Ovary (tissue), 9 donors: Measurements from ENCODE around the gene OTUD6A. TPM values are rescaled to one million over a fixed set of nuclear protein-coding genes. Genes with fewer than 3 reads are reported as not detected.

Experiments used
- DNase-seq, 5 donors: peaks; one replicate each; pipeline ENCODE4 v3.0.0-alpha.2; 2019 to 2020
- H3K27ac ChIP-seq, 2 donors: fragments of 200-600 bp; one replicate each; pipeline versions ENCODE4 v1.5.1 to v1.8.0; 2019 to 2022
- H3K27me3 ChIP-seq: fragments of 200-600 bp; one replicate; pipeline ENCODE4 v1.8.0; 2022
- H3K36me3 ChIP-seq: fragments of 200-600 bp; sonication (generic); one replicate; pipeline ENCODE4 v1.5.1; 2019
- H3K4me1 ChIP-seq: one replicate; pipeline ENCODE4 v1.8.1; 2013; ENCODE audit warnings: mild to moderate bottlenecking, moderate library complexity; ENCODE audit not compliant: insufficient read depth
- H3K4me3 ChIP-seq: fragments of 200-600 bp; sonication (generic); one replicate; pipeline ENCODE4 v1.5.1; 2017
- H3K9me3 ChIP-seq, 2 donors: fragments of 200-600 bp in 1 of 2; sonication (generic) in 1 of 2; one replicate each; pipeline versions ENCODE4 v1.5.1 to v1.8.1; 2013 to 2019; ENCODE audit warnings: mild to moderate bottlenecking in 1 of 2, moderate library complexity in 1 of 2
- CTCF ChIP-seq, 3 donors: fragments of 450-650 bp in 2 of 3; fragments of 200-600 bp in 1 of 3; IDR thresholded peaks; one replicate each; pipeline versions ENCODE4 v1.5.1 to v1.8.0; 2016 to 2022; ENCODE audit warnings: antibody characterized with exemption in 3 of 3, mild to moderate bottlenecking in 1 of 3
- EP300 ChIP-seq: sonication (generic); formaldehyde crosslinking; IDR thresholded peaks from one replicate; pipeline ENCODE4 v1.6.1; 2017; ENCODE audit warnings: antibody characterized with exemption
- POLR2A ChIP-seq: fragments of 450-650 bp; IDR thresholded peaks from one replicate; pipeline ENCODE4 v1.6.1; 2017; ENCODE audit warnings: antibody characterized with exemption, mild to moderate bottlenecking, moderate library complexity
- WGBS, 3 donors: extraction: QIAGEN DNeasy Blood & Tissue Kit in 1 of 3; methylation state at CpG; one replicate each; pipeline versions ENCODE4 v1.1.5 to v1.1.7; 2013 to 2017; 5-methylcytosine and 5-hydroxymethylcytosine counted together
- intact Hi-C, 4 donors: fragments of 100-400 bp; cut with DNase I; formaldehyde crosslinking; loops; one replicate each; pipeline versions ENCODE4 v1.11.0 to v1.15.1; 2022 to 2023
- polyA plus RNA-seq, 2 donors: library from polyadenylated mRNA; stranded (reverse); fragments of 200-250 nt in 1 of 2; fragments of 350-450 nt in 1 of 2; fragmentation: Illumina TruSeq in 1 of 2; extraction: RNeasy Lipid Tissue Mini Kit (QIAGEN cat#74804) in 1 of 2; gene quantifications; one replicate each; pipeline ENCODE4 v1.2.3, GENCODE V29; 2013 to 2014
- total RNA-seq, 7 donors: library from RNA; depleted of rRNA in 2 of 7; stranded (reverse); fragments of >200 nt in 2 of 7; fragmentation: NEBNext Ultra II Directional in 3 of 7; extraction: Animal tissue kit (Norgen Biotek cat#: 25700) in 3 of 7; gene quantifications; one replicate each; pipeline versions ENCODE4 v1.1.0 to v1.2.4, GENCODE V29; 2016 to 2023
- donor health status: DM: no; HTN: no; CAD: no; lungs with moderate emphysema.
- donor health status: DM: no; HTN: no; CAD: no.
- donor health status: Bipolar disorder and iron deficiency.
- donor health status: DM: yes; HTN: yes; CAD: no.
- donor health status: DM: no; HTN: no; CAD: no.
- donor health status: DM: yes; HTN: yes; CAD: no.

OTUD6A gene
- total and polyA plus RNA-seq, 9 donors: not detected

DNA sequence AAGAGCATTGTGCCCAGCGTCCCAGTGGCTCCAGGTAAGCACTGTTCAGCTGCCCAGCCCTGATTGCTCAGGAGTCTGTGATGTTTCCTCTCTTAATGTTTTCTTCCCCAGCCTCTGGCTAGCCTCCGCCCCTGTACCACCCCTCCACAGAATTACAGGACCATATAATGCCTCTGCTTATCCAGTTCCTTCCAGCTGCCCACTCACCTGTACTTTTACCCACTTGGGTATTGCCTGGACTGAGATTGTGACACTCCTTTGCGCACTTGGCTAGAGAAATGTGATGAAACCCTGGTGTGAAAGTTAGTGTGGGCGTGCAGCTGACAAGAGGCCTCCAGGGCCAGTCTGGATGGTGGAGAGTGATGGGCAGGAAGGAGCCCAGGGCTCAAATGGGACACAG, 12.3 kb upstream of the OTUD6A start, which contains the start of gene AWAT2:
Gene AWAT2, minus strand, starts transcription at position 14 of the 400 bp plus-strand sequence. Its CDS starts 6 bp downstream, at position 8.
- Histone ChIP-seq H3K27me3 (no peaks in the 10 kb centered on the region), H3K4me3 (no peak within 1 kb of the TSS), H3K27ac (no peak within 1 kb of the TSS), H3K36me3 (no peaks in the 10 kb centered on the region), H3K9me3 (no peaks in the 10 kb centered on the region), H3K4me1 (no peaks in the 10 kb centered on the region)
- no peak for DNase-seq
- WGBS, 3 donors: 60 to 64% (median 62%) methylated on average over 4 of the region's 4 CpGs
- intact Hi-C loops: no loop called here
- TF ChIP-seq CTCF (IDR thresholded peaks at IDR 0.05): no peak
- TF ChIP-seq EP300: no peak
- no peak for TF ChIP-seq POLR2A

GRCh38 chrX:70052895-70053615, 9.2 kb upstream of the OTUD6A start:
- DNase-seq: no peak
- 67 to 70% (median 69%) methylated on average over 11 of the region's 11 CpGs for WGBS, 3 donors
- H3K27me3 ChIP-seq: no peaks in the 10 kb centered on the region
- no peaks in the 10 kb centered on the region for H3K9me3 ChIP-seq
- TF ChIP-seq CTCF (IDR thresholded peaks at IDR 0.05): no peak
- no peak for TF ChIP-seq POLR2A
- TF ChIP-seq EP300: no peak
- intact Hi-C loops: no loop called here
- no peaks in the 10 kb centered on the region for H3K4me1 ChIP-seq
- no peak overlapping the region for H3K27ac ChIP-seq
- H3K4me3 ChIP-seq: no peak overlapping the region
- no peaks in the 10 kb centered on the region for H3K36me3 ChIP-seq

GRCh38 chrX:70054391-70054790, 7.9 kb upstream of the OTUD6A start:
- TF ChIP-seq CTCF (IDR thresholded peaks at IDR 0.05): no peak
- TF ChIP-seq EP300: no peak
- TF ChIP-seq POLR2A: no peak
- DNase-seq: no peak
- Histone ChIP-seq H3K36me3 (no peaks in the 10 kb centered on the region), H3K4me3 (no peak overlapping the region), H3K9me3 (no peaks in the 10 kb centered on the region), H3K27ac (no peak overlapping the region), H3K4me1 (no peaks in the 10 kb centered on the region), H3K27me3 (peaks cover 2% of the 10 kb centered on the region)
- intact Hi-C loops: no loop called here
- WGBS, 3 donors: 72 to 78% (median 74%) methylated on average over 5 of the region's 5 CpGs

GRCh38 chrX:70062961-70063550, 799 bp downstream of the OTUD6A start:
- intact Hi-C loops: no loop called here

More at GRCh38 chrX:70062961-70063550, 799 bp downstream of the OTUD6A start:
- Histone ChIP-seq H3K27ac (no peak overlapping the region), H3K4me1 (no peaks in the 10 kb centered on the region), H3K36me3 (no peaks in the 10 kb centered on the region), H3K4me3 (no peak overlapping the region), H3K27me3 (peaks cover 3% of the 10 kb centered on the region), H3K9me3 (no peaks in the 10 kb centered on the region)
- TF ChIP-seq CTCF (IDR thresholded peaks at IDR 0.05) (no peak), POLR2A (no peak), EP300 (no peak)
- 81 to 90% (median 85%) methylated on average over 52 of the region's 52 CpGs for WGBS, 3 donors
- DNase-seq: no peak
